ENCODE data around the gene CAPN11. TPM values are rescaled to one million over a fixed set of nuclear protein-coding genes. Genes with fewer than 3 reads are reported as not detected.

Gene CAPN11
- polyA plus RNA-seq, 1 donor from 2014 or later = not detected

GRCh38 chr6:44111434-44112417 lies 46.9 kb upstream of the CAPN11 start:
- Histone ChIP-seq H3K9me2 (ENCODE audit: insufficient read depth, low read length) (no peaks in the 10 kb centered on the region), H3K36me3 (ENCODE audit: insufficient read depth, low read length) (no peaks in the 10 kb centered on the region), H3K4me2 (ENCODE audit: low read length) (no peak overlapping the region), H2AFZ (ENCODE audit: low read depth, low read length) (no peak overlapping the region), H3K79me2 (replicated peaks; ENCODE audit: insufficient read depth, low read length) (no peaks in the 10 kb centered on the region), H3K27ac (ENCODE audit: low read length) (no peak overlapping the region), H4K20me1 (ENCODE audit: insufficient read depth) (no peaks in the 10 kb centered on the region), H3F3A (ENCODE audit: insufficient read depth, low read length, poor library complexity, severe bottlenecking) (no peaks in the 10 kb centered on the region), H3K27me3 (ENCODE audit: insufficient read depth, low read depth, low read length) (no peaks in the 10 kb centered on the region), H3K9me3 (ENCODE audit: low read length) (no peaks in the 10 kb centered on the region), H3K9ac (ENCODE audit: low read length) (no peak overlapping the region), H3K4me3 (ENCODE audit: low read length) (no peak overlapping the region)
- TF ChIP-seq REST (IDR thresholded peaks at IDR 0.05; ENCODE audit: borderline replicate concordance) (no peak), SMC3 (conservative IDR thresholded peaks at IDR 0.05; ENCODE audit: poor library complexity) (no peak), EZH2 (IDR thresholded peaks at IDR 0.05; ENCODE audit: borderline replicate concordance, insufficient read depth, low read length, poor library complexity, severe bottlenecking) (no peak), POLR2AphosphoS5 (IDR thresholded peaks at IDR 0.05) (no peak), EP300 (conservative IDR thresholded peaks at IDR 0.05; ENCODE audit: poor library complexity, severe bottlenecking) (no peak), CTCF (IDR thresholded peaks at IDR 0.05; ENCODE audit: poor library complexity, severe bottlenecking) (no peak), MXI1 (conservative IDR thresholded peaks at IDR 0.05; ENCODE audit: poor library complexity, severe bottlenecking) (no peak), RAD21 (conservative IDR thresholded peaks at IDR 0.05) (no peak), TAF1 (IDR thresholded peaks at IDR 0.05; ENCODE audit: low read depth) (no peak)

- no peaks in the 10 kb centered on the region for H3K36me3 ChIP-seq (ENCODE audit: insufficient read depth, low read length)
Measured at GRCh38 chr6:44113414-44113813, 45.2 kb upstream of the CAPN11 start.

More at GRCh38 chr6:44113414-44113813, 45.2 kb upstream of the CAPN11 start:
- H3K9me3 ChIP-seq (ENCODE audit: low read length) = no peaks in the 10 kb centered on the region
- H3F3A ChIP-seq (ENCODE audit: insufficient read depth, low read length, poor library complexity, severe bottlenecking) = no peaks in the 10 kb centered on the region
- no peaks in the 10 kb centered on the region for H3K27me3 ChIP-seq (ENCODE audit: insufficient read depth, low read depth, low read length)
- no peak overlapping the region for H3K9ac ChIP-seq (ENCODE audit: low read length)
- H3K27ac ChIP-seq (ENCODE audit: low read length) = no peak overlapping the region
- no peaks in the 10 kb centered on the region for H3K9me2 ChIP-seq (ENCODE audit: insufficient read depth, low read length)
- no peak for TF ChIP-seq EZH2 (IDR thresholded peaks at IDR 0.05; ENCODE audit: borderline replicate concordance, insufficient read depth, low read length, poor library complexity, severe bottlenecking)
- TF ChIP-seq REST (IDR thresholded peaks at IDR 0.05; ENCODE audit: borderline replicate concordance) = no peak
- TF ChIP-seq RAD21 (conservative IDR thresholded peaks at IDR 0.05) = no peak
- no peak for TF ChIP-seq TAF1 (IDR thresholded peaks at IDR 0.05; ENCODE audit: low read depth)
- no peak for TF ChIP-seq POLR2AphosphoS5 (IDR thresholded peaks at IDR 0.05)
- TF ChIP-seq MXI1 (conservative IDR thresholded peaks at IDR 0.05; ENCODE audit: poor library complexity, severe bottlenecking) = no peak
- TF ChIP-seq EP300 (conservative IDR thresholded peaks at IDR 0.05; ENCODE audit: poor library complexity, severe bottlenecking) = no peak
- no peak for TF ChIP-seq SMC3 (conservative IDR thresholded peaks at IDR 0.05; ENCODE audit: poor library complexity)
- no peak for TF ChIP-seq CTCF (IDR thresholded peaks at IDR 0.05; ENCODE audit: poor library complexity, severe bottlenecking)
- H3K79me2 ChIP-seq (replicated peaks; ENCODE audit: insufficient read depth, low read length) = peaks cover 9% of the 10 kb centered on the region
- H4K20me1 ChIP-seq (ENCODE audit: insufficient read depth) = no peaks in the 10 kb centered on the region
- no peak overlapping the region for H2AFZ ChIP-seq (ENCODE audit: low read depth, low read length)
- no peak overlapping the region for H3K4me3 ChIP-seq (ENCODE audit: low read length)
- H3K4me2 ChIP-seq (ENCODE audit: low read length) = no peak overlapping the region

Data from neural cell (in vitro differentiated cells).